ENCODE data around the gene C4A. TPM values are rescaled to one million over a fixed set of nuclear protein-coding genes. Genes with fewer than 3 reads are reported as not detected.
"Not testable (repeated sequence)": the region's sequence is repeated elsewhere in the genome, so short reads cannot be mapped to it uniquely, and the experiment has no call there.

C4A gene
- total RNA-seq, 2 experiments from 2014 or later = 3.3 to 5.7 TPM

DNA sequence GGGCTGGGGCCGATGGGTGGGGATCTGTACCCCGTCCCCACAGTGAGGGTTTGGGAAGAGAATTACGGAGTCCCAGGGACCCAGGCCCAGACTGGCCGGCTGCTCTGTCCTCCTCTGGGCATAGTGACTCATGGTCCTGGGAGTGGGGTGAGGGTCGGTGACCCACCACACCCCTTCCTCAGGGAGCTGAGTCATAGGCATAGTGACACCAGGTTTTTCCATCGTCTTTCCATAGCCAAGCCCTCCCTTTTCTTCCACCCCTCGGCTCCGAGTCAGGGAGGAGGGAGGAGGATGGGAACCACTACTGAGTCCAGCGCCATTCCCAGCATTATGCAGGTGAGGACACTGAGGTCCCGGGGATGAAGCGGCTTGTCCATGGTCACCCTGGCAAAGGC, 65.2 kb downstream of the C4A start:
- Mint-ChIP-seq H3K4me3 (no peak overlapping the region), H3K27me3 (peaks cover 6% of the 10 kb centered on the region), H3K27ac (no peak overlapping the region), H3K9me3 (no peaks in the 10 kb centered on the region), H3K4me1 (no peaks in the 10 kb centered on the region), H3K36me3 (ENCODE audit: low read depth) (no peaks in the 10 kb centered on the region)
- ChIA-PET CTCF (interaction anchor here (1.7 kb wide), 1 partner anchor 232 kb away, joined by 3 read pairs; no protein-coding TSS in a partner anchor), POLR2A (no interaction called here)
- no peak for DNase-seq

DNA sequence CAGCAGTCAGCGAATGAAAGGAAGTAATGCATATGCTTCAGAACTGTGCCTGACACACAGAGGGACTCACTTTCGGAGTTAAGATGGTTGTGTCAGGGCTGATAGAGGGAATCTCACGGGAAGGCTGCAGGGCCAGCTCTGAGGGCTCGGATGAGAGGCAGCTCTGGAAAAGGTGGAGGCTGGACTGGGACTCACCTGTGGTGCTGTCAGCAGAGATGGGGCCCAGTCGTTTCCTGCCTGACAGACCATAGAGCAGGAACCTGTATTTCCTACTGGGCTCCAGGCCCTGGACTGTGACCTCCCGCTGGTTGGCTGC, 65.6 kb downstream of the C4A start:
- Mint-ChIP-seq H3K27me3 (peaks cover 6% of the 10 kb centered on the region), H3K4me1 (no peaks in the 10 kb centered on the region), H3K36me3 (ENCODE audit: low read depth) (no peaks in the 10 kb centered on the region), H3K9me3 (no peaks in the 10 kb centered on the region), H3K27ac (no peak overlapping the region), H3K4me3 (no peak overlapping the region)
- no peak for DNase-seq
- ChIA-PET POLR2A (no interaction called here), CTCF (interaction anchor here (1.7 kb wide), 1 partner anchor 231 kb away, joined by 3 read pairs; no protein-coding TSS in a partner anchor)

DNA sequence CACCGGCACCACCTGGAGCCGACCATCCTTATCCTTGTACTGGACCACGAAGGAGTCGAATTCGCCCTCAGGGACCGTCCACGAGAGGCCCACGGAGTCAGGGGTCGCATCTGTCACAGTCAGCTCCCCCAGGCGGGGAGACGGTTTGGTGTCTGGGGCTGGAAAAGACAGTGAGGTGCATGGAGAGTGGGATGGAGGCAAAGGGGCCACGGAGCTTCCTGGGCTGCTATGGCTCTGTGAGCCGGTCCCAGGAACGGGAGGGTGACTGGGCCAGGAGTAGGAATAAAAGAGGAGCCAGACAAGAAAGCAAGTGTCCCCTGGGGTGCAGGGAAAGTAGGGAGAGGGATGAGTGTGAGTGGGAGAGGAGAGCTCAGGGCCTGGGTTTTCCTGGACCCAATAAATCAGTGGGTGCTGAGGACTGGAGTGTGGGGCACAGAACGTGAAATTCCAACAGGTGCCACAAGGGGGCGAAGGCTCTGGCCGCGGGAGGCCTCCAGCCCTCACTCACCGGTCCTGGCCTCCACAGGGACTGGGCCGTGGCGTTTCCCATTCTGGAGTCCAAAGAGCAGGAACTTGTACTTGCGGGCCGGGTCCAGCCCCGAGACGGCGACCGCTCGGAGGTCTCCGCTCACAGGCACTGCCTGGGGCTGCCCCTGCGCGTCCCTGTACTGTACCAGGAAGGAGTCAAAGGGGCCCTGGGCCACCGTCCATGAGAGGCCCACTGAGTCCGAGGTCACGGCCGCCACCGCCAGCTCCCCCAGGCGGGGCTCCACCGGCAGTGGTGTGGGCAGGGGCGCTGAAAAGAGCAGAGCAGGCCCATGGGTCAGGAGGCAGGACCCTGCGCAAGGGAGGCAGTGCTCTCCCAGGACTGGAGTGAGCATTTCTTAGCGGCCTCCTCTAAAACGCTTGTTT, 66.3 kb downstream of the C4A start:
- Mint-ChIP-seq H3K4me3 (no peak overlapping the region), H3K36me3 (ENCODE audit: low read depth) (no peaks in the 10 kb centered on the region), H3K4me1 (no peaks in the 10 kb centered on the region), H3K27ac (no peak overlapping the region), H3K9me3 (no peaks in the 10 kb centered on the region), H3K27me3 (peaks cover 6% of the 10 kb centered on the region)
- ChIA-PET POLR2A (no interaction called here), CTCF (interaction anchor here (1.7 kb wide), 1 partner anchor 231 kb away, joined by 3 read pairs; no protein-coding TSS in a partner anchor)
- DNase-seq = peak; percentile 67

DNA sequence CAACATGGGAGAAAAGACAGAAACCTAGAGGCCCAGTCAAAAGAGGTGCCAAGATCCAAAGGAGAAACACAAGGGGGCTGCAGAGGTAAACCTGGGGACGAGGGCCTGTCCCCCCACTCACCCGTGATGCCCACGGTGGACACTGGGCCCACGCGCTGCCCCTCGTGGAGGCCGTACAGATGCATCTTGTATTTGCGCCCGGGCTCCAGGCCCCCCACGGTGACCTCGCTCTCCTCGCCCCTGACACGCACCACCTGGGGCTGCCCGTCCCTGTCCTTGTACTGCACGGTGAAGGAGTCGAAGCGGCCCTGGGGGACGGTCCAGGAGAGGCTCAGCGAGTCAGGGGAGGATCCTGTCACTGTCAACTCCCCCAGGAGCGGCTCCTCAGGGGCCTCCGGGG, 67.3 kb downstream of the C4A start:
- H3K9me3 Mint-ChIP-seq; H3K27me3 Mint-ChIP-seq; H3K4me1 Mint-ChIP-seq; CTCF ChIA-PET; H3K4me3 Mint-ChIP-seq; H3K36me3 Mint-ChIP-seq (ENCODE audit: low read depth); POLR2A ChIA-PET; H3K27ac Mint-ChIP-seq; DNase-seq: not testable (repeated sequence)

DNA sequence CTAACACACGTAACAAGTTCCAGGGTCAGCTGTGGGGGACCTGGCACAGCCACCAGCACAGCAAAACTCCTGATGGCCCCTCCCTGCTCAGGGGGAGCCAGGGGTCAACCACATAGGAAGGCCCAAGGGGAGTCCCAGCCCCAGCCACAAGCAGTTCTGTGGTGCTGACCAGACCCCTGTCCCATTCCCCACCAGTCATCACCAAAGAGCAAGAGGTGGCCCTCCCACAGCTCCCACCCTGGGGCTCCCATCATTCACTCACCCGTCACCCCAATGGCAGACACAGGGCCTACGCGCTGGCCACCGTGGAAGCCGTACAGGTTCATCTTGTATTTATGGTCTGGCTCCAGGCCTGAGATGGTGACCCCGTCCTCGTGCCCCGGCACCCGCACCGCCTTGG, 67.9 kb downstream of the C4A start:
- POLR2A ChIA-PET; H3K4me1 Mint-ChIP-seq; H3K4me3 Mint-ChIP-seq; H3K36me3 Mint-ChIP-seq (ENCODE audit: low read depth); H3K9me3 Mint-ChIP-seq; H3K27me3 Mint-ChIP-seq; DNase-seq; H3K27ac Mint-ChIP-seq; CTCF ChIA-PET: not testable (repeated sequence)

DNA sequence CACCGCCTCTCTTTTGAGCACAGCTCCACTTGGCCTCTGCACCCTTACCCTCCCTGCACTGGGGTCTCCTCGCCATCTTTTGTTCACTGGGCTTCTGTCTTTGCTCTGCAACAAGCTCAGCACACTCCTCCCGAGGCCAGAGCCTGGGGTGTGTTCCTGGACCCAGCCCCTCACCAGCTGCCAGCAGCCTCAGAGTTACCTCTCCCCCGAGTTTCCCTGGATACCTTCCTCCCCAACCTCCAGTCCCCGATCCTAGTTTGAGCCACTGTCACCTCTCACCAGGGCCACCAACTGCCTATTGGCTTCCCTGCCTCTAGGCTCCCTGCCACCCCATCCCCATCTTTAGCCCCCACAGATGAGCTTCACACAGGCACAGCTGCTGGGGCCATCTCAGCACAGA, 68.7 kb downstream of the C4A start:
- no peak overlapping the region for H3K27ac Mint-ChIP-seq
- ChIA-PET POLR2A (no interaction called here), CTCF (no interaction called here)
- H3K4me3 Mint-ChIP-seq = no peak overlapping the region
- H3K36me3 Mint-ChIP-seq (ENCODE audit: low read depth) = no peaks in the 10 kb centered on the region
- peaks cover 6% of the 10 kb centered on the region for H3K27me3 Mint-ChIP-seq
- no peaks in the 10 kb centered on the region for H3K9me3 Mint-ChIP-seq
- DNase-seq = no peak
- H3K4me1 Mint-ChIP-seq = no peaks in the 10 kb centered on the region

Other genes starting within 250 kb of the C4A start
- 100 to 1,000 TPM; 640 to 644 TPM for gene CLIC1, start 245.5 kb upstream of the C4A start, total RNA-seq
- gene MSH5, start 242.1 kb upstream of the C4A start, total RNA-seq = 10 to 100 TPM; 60.1 to 63.2 TPM
- gene SAPCD1, start 219.4 kb upstream of the C4A start, total RNA-seq = 10 to 100 TPM; 10.7 to 14.6 TPM
- gene VWA7, start 204.7 kb upstream of the C4A start, total RNA-seq = 10 to 100 TPM; 11.0 to 12.2 TPM
- 10 to 100 TPM; 84.1 to 88.4 TPM for gene VARS1, start 186.3 kb upstream of the C4A start, total RNA-seq
- gene LSM2, start 175.1 kb upstream of the C4A start, total RNA-seq = 100 to 1,000 TPM; 100 to 108 TPM
- gene HSPA1L, start 166.8 kb upstream of the C4A start, total RNA-seq = 1 to 10 TPM; 2.8 to 3.0 TPM
- 100 to 1,000 TPM; 147 to 151 TPM for gene HSPA1A, start 166.5 kb upstream of the C4A start, total RNA-seq
- 10 to 100 TPM; 60.6 to 62.6 TPM for gene HSPA1B, start 154.3 kb upstream of the C4A start, total RNA-seq
- gene NEU1, start 119.2 kb upstream of the C4A start, total RNA-seq = 10 to 100 TPM; 29.2 to 29.6 TPM
- gene SLC44A4, start 103.1 kb upstream of the C4A start, total RNA-seq = under 1 TPM in 1 of 2 experiments, not detected in 1; 0.38 TPM
- 10 to 100 TPM; 57.0 to 58.4 TPM for gene EHMT2, start 84.4 kb upstream of the C4A start, total RNA-seq
- 1 to 10 TPM in 1 of 2 experiments, under 1 TPM in 1; 0.98 to 1.1 TPM for gene ZBTB12, start 80.0 kb upstream of the C4A start, total RNA-seq
- 1 to 10 TPM in 1 of 2 experiments, under 1 TPM in 1; 0.45 to 1.0 TPM for gene C2, start 54.3 kb upstream of the C4A start, total RNA-seq
- gene CFB, start 36.0 kb upstream of the C4A start, total RNA-seq = under 1 TPM; 0.58 to 0.60 TPM
- gene NELFE, start 23.1 kb upstream of the C4A start, total RNA-seq = 10 to 100 TPM; 69.6 to 70.6 TPM
- 10 to 100 TPM; 69.4 to 74.2 TPM for gene SKIC2, start 22.9 kb upstream of the C4A start, total RNA-seq
- 10 to 100 TPM; 16.7 to 17.5 TPM for gene DXO, start 9.9 kb upstream of the C4A start, total RNA-seq
- gene C4B, start 32.7 kb downstream of the C4A start, total RNA-seq = 1 to 10 TPM; 3.4 to 5.0 TPM
- gene CYP21A2, start 56.4 kb downstream of the C4A start, total RNA-seq = under 1 TPM in 1 of 2 experiments, not detected in 1; 0.23 TPM
- gene TNXB, start 127.3 kb downstream of the C4A start, total RNA-seq = 1 to 10 TPM; 5.7 to 6.4 TPM
- gene ATF6B, start 146.2 kb downstream of the C4A start, total RNA-seq = 100 to 1,000 TPM; 142 to 147 TPM
- gene FKBPL, start 148.2 kb downstream of the C4A start, total RNA-seq = 1 to 10 TPM; 7.6 to 8.6 TPM
- gene PRRT1, start 169.9 kb downstream of the C4A start, total RNA-seq = under 1 TPM; 0.13 to 0.28 TPM
- 1 to 10 TPM; 8.3 to 9.4 TPM for gene PPT2, start 172.1 kb downstream of the C4A start, total RNA-seq
- gene EGFL8, start 182.5 kb downstream of the C4A start, total RNA-seq = 1 to 10 TPM; 5.1 to 5.2 TPM
- gene AGPAT1, start 194.0 kb downstream of the C4A start, total RNA-seq = 10 to 100 TPM; 42.7 to 43.1 TPM
- 10 to 100 TPM; 44.0 to 45.4 TPM for gene RNF5, start 196.3 kb downstream of the C4A start, total RNA-seq
- 10 to 100 TPM; 27.6 to 29.4 TPM for gene AGER, start 202.2 kb downstream of the C4A start, total RNA-seq
- 10 to 100 TPM; 69.4 to 73.1 TPM for gene PBX2, start 208.1 kb downstream of the C4A start, total RNA-seq
- gene GPSM3, start 210.6 kb downstream of the C4A start, total RNA-seq = 100 to 1,000 TPM; 287 to 289 TPM
- gene NOTCH4, start 242.0 kb downstream of the C4A start, total RNA-seq = under 1 TPM; 0.15 to 0.60 TPM

All from activated CD4-positive, alpha-beta memory T cell treated with anti-CD3 and anti-CD28 coated beads, Interleukin-2, amount 10 ng/mL, durations not matched to agents 7 days and 5 days (primary cell).